NB4 (cell line): ENCODE results near the gene ZDHHC6.

Experiments used
- DNase-seq: peaks from one replicate; pipeline ENCODE4 v3.0.0; 2010; ENCODE audit warnings: low read depth
- H3K4me3 ChIP-seq: one replicate; pipeline ENCODE4 v1.5.1; 2011; ENCODE audit warnings: mild to moderate bottlenecking, low read depth, low read length, moderate library complexity
- CTCF ChIP-seq: IDR thresholded peaks from one replicate; pipeline ENCODE4 v1.5.1; 2012; ENCODE audit warnings: low read depth, low read length
- MYC ChIP-seq: IDR thresholded peaks from 2 replicates; pipeline ENCODE4 v1.6.1; 2011; ENCODE audit warnings: low read depth, low read length
- POLR2A ChIP-seq: IDR thresholded peaks from 2 replicates; pipeline ENCODE4 v1.6.1; 2011; ENCODE audit warnings: mild to moderate bottlenecking; ENCODE audit not compliant: insufficient read length; ENCODE audit errors: extremely low read depth
- TF ChIP-seq, protein P1 (sequence below): IDR thresholded peaks from 2 replicates; pipeline ENCODE4 v1.6.1; 2011; ENCODE audit warnings: low read depth, low read length

Gene ZDHHC6

GRCh38 chr10:112426111-112426510 is 20.6 kb downstream of the ZDHHC6 start:
- DNase-seq: no peak

GRCh38 chr10:112424651-112425050 is 22.1 kb downstream of the ZDHHC6 start:
- TF ChIP-seq, protein P1, sequence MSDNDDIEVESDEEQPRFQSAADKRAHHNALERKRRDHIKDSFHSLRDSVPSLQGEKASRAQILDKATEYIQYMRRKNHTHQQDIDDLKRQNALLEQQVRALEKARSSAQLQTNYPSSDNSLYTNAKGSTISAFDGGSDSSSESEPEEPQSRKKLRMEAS: no peak
- TF ChIP-seq CTCF (no peak), POLR2A (no peak), MYC (no peak)
- H3K4me3 ChIP-seq: no peak overlapping the region

More at GRCh38 chr10:112426111-112426510, 20.6 kb downstream of the ZDHHC6 start:
- TF ChIP-seq, protein P1: no peak
- TF ChIP-seq CTCF: no peak
- no peak for TF ChIP-seq MYC
- no peak for TF ChIP-seq POLR2A
- H3K4me3 ChIP-seq: no peak overlapping the region

DNA sequence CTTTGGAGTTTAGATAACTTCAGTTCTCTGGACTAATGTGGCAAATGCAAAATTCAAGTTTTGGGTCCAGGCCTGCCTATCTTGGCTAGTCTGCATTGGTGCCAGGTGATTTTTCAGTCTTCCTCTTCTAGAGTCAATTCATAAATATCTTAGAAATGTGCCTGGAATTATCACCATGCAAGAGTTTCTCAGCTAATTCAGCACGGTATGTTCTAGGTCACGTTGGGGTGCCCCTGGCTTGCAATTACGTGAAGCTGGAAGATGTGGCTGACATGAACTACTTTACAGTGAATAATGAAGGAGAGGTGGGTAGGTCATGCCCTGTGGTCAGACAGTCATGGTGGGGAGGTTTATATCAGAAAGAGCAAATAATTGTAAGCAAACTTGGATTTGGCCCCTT is 25.0 kb downstream of the ZDHHC6 start:
- TF ChIP-seq POLR2A (no peak), MYC (no peak), CTCF (no peak)
- no peak for DNase-seq
- no peak overlapping the region for H3K4me3 ChIP-seq

More at GRCh38 chr10:112424651-112425050, 22.1 kb downstream of the ZDHHC6 start:
- DNase-seq: no peak

DNA sequence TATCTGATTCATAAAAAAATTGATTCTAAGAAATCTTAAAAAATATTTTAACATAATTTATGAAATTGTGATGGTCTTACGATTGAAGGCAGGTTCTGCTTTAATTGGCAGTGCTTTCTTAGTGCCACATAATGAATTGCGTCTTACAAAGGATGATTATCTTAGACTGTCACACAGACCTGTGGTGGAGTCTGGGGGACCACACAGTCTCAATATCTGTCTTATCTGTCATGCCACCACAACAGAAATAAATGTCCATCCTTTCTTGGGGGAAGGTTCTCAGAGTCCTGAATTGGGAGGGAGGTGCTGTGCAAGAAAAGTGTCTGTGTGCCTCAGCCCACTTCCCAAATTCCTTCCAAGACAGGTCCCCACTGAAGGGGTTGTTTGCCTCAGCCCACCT is 34.0 kb downstream of the ZDHHC6 start:
- H3K4me3 ChIP-seq: no peak overlapping the region
- DNase-seq: no peak
- TF ChIP-seq POLR2A: no peak
- TF ChIP-seq, protein P1: no peak
- no peak for TF ChIP-seq CTCF
- no peak for TF ChIP-seq MYC

DNA sequence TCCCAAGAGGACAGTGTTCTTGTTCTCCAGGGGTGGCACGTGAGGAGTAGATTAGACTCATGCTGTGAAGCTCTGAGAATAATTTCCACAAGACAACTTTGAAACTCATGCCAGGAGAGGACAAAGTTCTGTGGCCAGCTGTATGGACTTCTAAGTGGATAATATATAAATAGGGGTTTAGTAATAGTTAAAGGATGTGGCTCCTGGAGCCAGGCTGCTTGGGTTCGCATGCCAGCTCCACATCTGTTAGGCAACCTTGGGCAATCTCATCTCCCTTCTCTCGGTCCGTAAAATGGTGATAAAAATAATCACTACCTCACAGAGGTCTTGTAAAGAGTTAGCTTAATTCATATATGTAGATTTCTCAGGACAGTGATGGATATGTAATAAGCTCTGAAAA is 37.0 kb downstream of the ZDHHC6 start:
- H3K4me3 ChIP-seq: no peak overlapping the region
- DNase-seq: no peak

More for the DNA sequence above, 37.0 kb downstream of the ZDHHC6 start:
- TF ChIP-seq MYC (no peak), CTCF (no peak), POLR2A (no peak)
- TF ChIP-seq, protein P1: no peak
